ENCODE data around the gene LRRK2.

Gene LRRK2

GRCh38 chr12:40238266-40238902 is 13.6 kb downstream of the LRRK2 start:
- no peak overlapping the region for H3K4me2 ChIP-seq (ENCODE audit: low read length)
- TF ChIP-seq CTCF (IDR thresholded peaks at IDR 0.05; ENCODE audit: low read depth, low read length, poor library complexity, severe bottlenecking) = no peak
- TF ChIP-seq EZH2phosphoT487 (IDR thresholded peaks at IDR 0.05; ENCODE audit: borderline replicate concordance, low read length) = no peak
- no peaks in the 10 kb centered on the region for H4K20me1 ChIP-seq (ENCODE audit: control insufficient read depth, insufficient read depth, low read depth, low read length)

GRCh38 chr12:40238979-40239378 is 14.2 kb downstream of the LRRK2 start:
- H4K20me1 ChIP-seq (ENCODE audit: control insufficient read depth, insufficient read depth, low read depth, low read length) = no peaks in the 10 kb centered on the region
- no peak overlapping the region for H3K4me2 ChIP-seq (ENCODE audit: low read length)
- no peaks in the 10 kb centered on the region for H3K9me2 ChIP-seq (replicated peaks; ENCODE audit: control insufficient read depth, low read length)
- no peak overlapping the region for H3K27ac ChIP-seq (ENCODE audit: low read depth, low read length)
- no peak overlapping the region for H3K4me3 ChIP-seq (ENCODE audit: low read length)
- no peak for TF ChIP-seq CTCF (IDR thresholded peaks at IDR 0.05; ENCODE audit: low read depth, low read length, poor library complexity, severe bottlenecking)
- TF ChIP-seq EZH2phosphoT487 (IDR thresholded peaks at IDR 0.05; ENCODE audit: borderline replicate concordance, low read length) = no peak
- H3K36me3 ChIP-seq (ENCODE audit: control insufficient read depth, low read length) = no peaks in the 10 kb centered on the region
- H3K27me3 ChIP-seq (ENCODE audit: control insufficient read depth, low read length) = 0 out of 2 replicates have a peak, but pooled peaks cover under 1% of the 10 kb centered on the region
- peaks cover 6% of the 10 kb centered on the region for H3K4me1 ChIP-seq (ENCODE audit: control insufficient read depth, low read length)
- no peaks in the 10 kb centered on the region for H3K9me3 ChIP-seq (ENCODE audit: control insufficient read depth, insufficient read depth, low read length)
- no peaks in the 10 kb centered on the region for H3F3A ChIP-seq (ENCODE audit: control insufficient read depth, insufficient read depth)
- H3K79me2 ChIP-seq (ENCODE audit: control insufficient read depth, low read length) = no peaks in the 10 kb centered on the region

More at GRCh38 chr12:40238266-40238902, 13.6 kb downstream of the LRRK2 start:
- 0 out of 2 replicates have a peak, but pooled peaks cover 4% of the 10 kb centered on the region for H3K27me3 ChIP-seq (ENCODE audit: control insufficient read depth, low read length)
- H3K9me3 ChIP-seq (ENCODE audit: control insufficient read depth, insufficient read depth, low read length) = no peaks in the 10 kb centered on the region
- no peaks in the 10 kb centered on the region for H3K9me2 ChIP-seq (replicated peaks; ENCODE audit: control insufficient read depth, low read length)
- peaks cover 2% of the 10 kb centered on the region; the same call in 1 of the 2 replicates for H3F3A ChIP-seq (ENCODE audit: control insufficient read depth, insufficient read depth)
- H3K79me2 ChIP-seq (ENCODE audit: control insufficient read depth, low read length) = no peaks in the 10 kb centered on the region
- H3K4me3 ChIP-seq (ENCODE audit: low read length) = no peak overlapping the region
- H3K4me1 ChIP-seq (ENCODE audit: control insufficient read depth, low read length) = peaks cover 11% of the 10 kb centered on the region
- no peak overlapping the region for H3K27ac ChIP-seq (ENCODE audit: low read depth, low read length)
- no peaks in the 10 kb centered on the region for H3K36me3 ChIP-seq (ENCODE audit: control insufficient read depth, low read length)

GRCh38 chr12:40240779-40241178 is 16.0 kb downstream of the LRRK2 start:
- no peak overlapping the region for H3K4me3 ChIP-seq (ENCODE audit: low read length)
- no peaks in the 10 kb centered on the region for H3K79me2 ChIP-seq (ENCODE audit: control insufficient read depth, low read length)
- no peaks in the 10 kb centered on the region for H3K9me3 ChIP-seq (ENCODE audit: control insufficient read depth, insufficient read depth, low read length)
- H3K27ac ChIP-seq (ENCODE audit: low read depth, low read length) = no peak overlapping the region
- no peaks in the 10 kb centered on the region for H4K20me1 ChIP-seq (ENCODE audit: control insufficient read depth, insufficient read depth, low read depth, low read length)
- no peaks in the 10 kb centered on the region for H3F3A ChIP-seq (ENCODE audit: control insufficient read depth, insufficient read depth)
- TF ChIP-seq CTCF (IDR thresholded peaks at IDR 0.05; ENCODE audit: low read depth, low read length, poor library complexity, severe bottlenecking) (no peak), EZH2phosphoT487 (IDR thresholded peaks at IDR 0.05; ENCODE audit: borderline replicate concordance, low read length) (no peak)
- no peaks in the 10 kb centered on the region for H3K27me3 ChIP-seq (ENCODE audit: control insufficient read depth, low read length)
- no peaks in the 10 kb centered on the region for H3K9me2 ChIP-seq (replicated peaks; ENCODE audit: control insufficient read depth, low read length)
- peaks cover 4% of the 10 kb centered on the region; the same call in 1 of the 2 replicates for H3K4me1 ChIP-seq (ENCODE audit: control insufficient read depth, low read length)
- no peak overlapping the region for H3K4me2 ChIP-seq (ENCODE audit: low read length)
- H3K36me3 ChIP-seq (ENCODE audit: control insufficient read depth, low read length) = no peaks in the 10 kb centered on the region
